CD4-positive, alpha-beta T cell treated with Interleukin-15 for 4 hours (primary cell): ENCODE results near the gene PIAS1.
"Not testable (repeated sequence)": the region's sequence is repeated elsewhere in the genome, so short reads cannot be mapped to it uniquely, and the experiment has no call there.

ENCODE experiments used
- DNase-seq: peaks from one replicate; pipeline ENCODE4 v3.0.0-alpha.2; 2020; ENCODE audit warnings: low spot score

Gene PIAS1

GRCh38 chr15:68124700-68125099, 70.6 kb downstream of the PIAS1 start:
- DNase-seq = no peak

- DNase-seq = no peak
These were observed 72.3 kb downstream of the PIAS1 start for GRCh38 chr15:68126396-68126795.

- DNase-seq = no peak
These were observed 75.0 kb downstream of the PIAS1 start for GRCh38 chr15:68129072-68129471.

- DNase-seq = no peak
These were observed 76.7 kb downstream of the PIAS1 start for GRCh38 chr15:68130851-68131250.

- no peak for DNase-seq
These were observed 83.0 kb downstream of the PIAS1 start for GRCh38 chr15:68137096-68137495.

GRCh38 chr15:68143129-68143528, 89.0 kb downstream of the PIAS1 start:
- no peak for DNase-seq

- no peak for DNase-seq
These were observed 89.7 kb downstream of the PIAS1 start for GRCh38 chr15:68143785-68144184.

GRCh38 chr15:68145706-68146105, 91.6 kb downstream of the PIAS1 start:
- DNase-seq = no peak

GRCh38 chr15:68148039-68148438, 93.9 kb downstream of the PIAS1 start:
- DNase-seq = no peak

- no peak for DNase-seq
These were observed 94.9 kb downstream of the PIAS1 start for GRCh38 chr15:68149059-68149458.

GRCh38 chr15:68150187-68150586, 96.1 kb downstream of the PIAS1 start:
- DNase-seq = no peak

GRCh38 chr15:68151277-68151676, 97.2 kb downstream of the PIAS1 start:
- no peak for DNase-seq

GRCh38 chr15:68152342-68152741, 98.2 kb downstream of the PIAS1 start:
- DNase-seq = no peak

GRCh38 chr15:68154923-68155559, 100.9 kb downstream of the PIAS1 start:
- DNase-seq = peak; percentile 18

GRCh38 chr15:68157074-68157473, 103.0 kb downstream of the PIAS1 start:
- no peak for DNase-seq

GRCh38 chr15:68158046-68158628, 104.0 kb downstream of the PIAS1 start:
- no peak for DNase-seq

GRCh38 chr15:68163191-68163590, 109.1 kb downstream of the PIAS1 start:
- DNase-seq = no peak

- DNase-seq = no peak
These were observed 112.7 kb downstream of the PIAS1 start for GRCh38 chr15:68166847-68167246.

GRCh38 chr15:68172037-68172436, 117.9 kb downstream of the PIAS1 start:
- DNase-seq = not testable (repeated sequence)

GRCh38 chr15:68173119-68173518, 119.0 kb downstream of the PIAS1 start:
- DNase-seq = no peak

- no peak for DNase-seq
These were observed 121.4 kb downstream of the PIAS1 start for GRCh38 chr15:68175526-68175925.

- no peak for DNase-seq
These were observed 122.5 kb downstream of the PIAS1 start for GRCh38 chr15:68176601-68177000.

GRCh38 chr15:68177742-68178141, 123.6 kb downstream of the PIAS1 start:
- DNase-seq = no peak
